Esophagus (tissue), 2 donors: Measurements from ENCODE around the gene NDUFAF8. TPM values are rescaled to one million over a fixed set of nuclear protein-coding genes. Genes with fewer than 3 reads are reported as not detected.

Source experiments
- H3K27ac ChIP-seq, 2 donors: one replicate each; pipeline ENCODE4 v1.5.1; 2013; ENCODE audit warnings: low read depth in 2 of 2, mild to moderate bottlenecking in 2 of 2, inconsistent platforms in 1 of 2, low read length in 1 of 2, moderate library complexity in 1 of 2
- H3K27me3 ChIP-seq, 2 donors: one replicate each; pipeline ENCODE4 v1.6.1; 2013; ENCODE audit warnings: low read length in 2 of 2, control low read depth in 1 of 2, mild to moderate bottlenecking in 1 of 2; ENCODE audit not compliant: insufficient read depth in 2 of 2, control insufficient read depth in 1 of 2
- H3K36me3 ChIP-seq, 2 donors: one replicate each; pipeline ENCODE4 v1.6.1; 2013; ENCODE audit warnings: low read length in 1 of 2; ENCODE audit not compliant: control insufficient read depth in 2 of 2, insufficient read depth in 2 of 2
- H3K4me1 ChIP-seq, 2 donors: one replicate each; pipeline ENCODE4 v1.6.1; 2013; ENCODE audit warnings: low read length in 1 of 2; ENCODE audit not compliant: control insufficient read depth in 2 of 2, insufficient read depth in 2 of 2
- H3K4me3 ChIP-seq, 2 donors: one replicate each; pipeline ENCODE4 v1.5.1; 2013; ENCODE audit warnings: low read length in 2 of 2, mild to moderate bottlenecking in 2 of 2, low read depth in 1 of 2, moderate library complexity in 1 of 2
- H3K9me3 ChIP-seq, 2 donors: one replicate each; pipeline ENCODE4 v1.6.1; 2013; ENCODE audit warnings: mild to moderate bottlenecking in 2 of 2, low read depth in 1 of 2, low read length in 1 of 2, moderate library complexity in 1 of 2; ENCODE audit not compliant: control insufficient read depth in 2 of 2, insufficient read depth in 1 of 2
- WGBS, 2 donors: extraction: QIAGEN DNeasy Blood & Tissue Kit; methylation state at CpG; one replicate each; pipeline ENCODE4 v1.1.7; 2013; 5-methylcytosine and 5-hydroxymethylcytosine counted together
- polyA plus RNA-seq, 2 donors: library from polyadenylated mRNA; stranded (reverse); fragments of 200-250 nt; gene quantifications; one replicate each; pipeline ENCODE4 v1.2.3, GENCODE V29; 2013
- donor health status: healthy with polysubstance abuse.
- donor health status: Bipolar disorder and iron deficiency.

NDUFAF8 gene
- polyA plus RNA-seq, 2 donors = 34.0 to 37.1 TPM

DNA sequence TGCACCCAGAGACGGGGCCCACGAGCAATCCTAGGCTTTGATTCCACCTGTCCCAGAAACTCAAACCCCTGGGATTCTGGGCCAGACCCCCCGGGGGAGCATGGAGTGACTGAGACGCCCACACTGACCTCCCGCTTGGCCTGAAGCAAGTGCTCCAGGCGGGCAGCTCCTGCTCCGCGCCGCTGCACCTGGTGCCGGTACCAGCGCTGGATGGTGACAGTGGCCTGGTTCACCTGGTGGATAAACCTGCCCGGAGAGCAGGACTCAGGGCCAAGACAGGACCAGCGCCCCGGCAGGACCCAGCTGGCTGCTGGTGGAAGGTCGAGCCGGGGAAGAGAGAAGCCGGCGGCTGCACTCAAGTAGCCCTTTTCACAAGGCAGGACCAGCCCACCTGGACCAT is 38.9 kb upstream of the NDUFAF8 start:
- Histone ChIP-seq H3K4me3 (no peak overlapping the region), H3K4me1 (peaks cover 0 to 7% of the 10 kb centered on the region in 2 donors), H3K27me3 (no peaks in the 10 kb centered on the region), H3K9me3 (no peaks in the 10 kb centered on the region), H3K36me3 (peaks cover 0 to 16% of the 10 kb centered on the region in 2 donors), H3K27ac (no peak overlapping the region)
- 91 to 92% methylated on average over 18 of the region's 18 CpGs for WGBS, 2 donors

DNA sequence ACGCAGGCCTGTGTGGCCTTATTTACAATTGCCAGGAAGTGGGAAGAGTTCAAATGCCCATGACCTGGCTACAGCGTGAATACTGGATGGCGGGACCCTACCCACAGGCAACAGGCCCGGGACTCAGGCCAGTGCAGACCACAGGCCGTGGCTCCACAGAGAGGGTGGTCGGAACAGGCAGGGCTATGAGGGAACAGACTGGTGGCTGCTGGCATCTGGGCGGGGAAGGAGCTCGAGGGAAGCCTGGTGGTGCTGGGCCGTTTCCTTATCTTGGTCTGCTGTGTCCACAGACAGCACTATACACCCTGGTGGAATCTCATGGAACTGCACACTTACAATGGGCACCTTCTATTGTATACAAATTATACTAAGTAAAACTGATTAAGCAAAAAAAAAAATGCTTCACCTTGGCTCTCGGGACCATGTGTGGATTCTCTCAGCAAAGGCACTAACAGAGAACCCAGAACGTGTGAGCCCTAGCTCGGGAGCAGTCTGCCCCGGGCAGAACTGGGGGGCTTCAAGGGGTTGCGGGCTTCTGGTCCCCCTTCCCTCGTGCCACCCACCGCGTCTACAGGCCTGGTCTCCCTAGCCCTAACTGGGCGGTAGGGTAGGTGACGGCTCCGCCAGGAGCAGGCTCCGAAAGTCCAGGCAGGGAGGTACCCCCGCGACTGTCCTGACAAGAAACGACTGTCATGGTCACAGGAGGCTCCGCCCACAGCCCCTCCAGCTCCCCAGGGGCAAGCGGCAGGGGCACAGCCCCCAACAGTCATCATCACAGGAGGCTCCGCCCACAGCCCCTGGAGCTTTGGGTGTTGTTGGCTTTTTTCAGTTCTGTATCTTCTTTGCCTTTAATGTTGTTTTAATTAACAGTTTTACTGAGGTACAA is 38.2 kb upstream of the NDUFAF8 start:
- H3K27ac ChIP-seq = no peak overlapping the region
- 69 to 76% methylated on average over 27 of the region's 27 CpGs for WGBS, 2 donors

DNA sequence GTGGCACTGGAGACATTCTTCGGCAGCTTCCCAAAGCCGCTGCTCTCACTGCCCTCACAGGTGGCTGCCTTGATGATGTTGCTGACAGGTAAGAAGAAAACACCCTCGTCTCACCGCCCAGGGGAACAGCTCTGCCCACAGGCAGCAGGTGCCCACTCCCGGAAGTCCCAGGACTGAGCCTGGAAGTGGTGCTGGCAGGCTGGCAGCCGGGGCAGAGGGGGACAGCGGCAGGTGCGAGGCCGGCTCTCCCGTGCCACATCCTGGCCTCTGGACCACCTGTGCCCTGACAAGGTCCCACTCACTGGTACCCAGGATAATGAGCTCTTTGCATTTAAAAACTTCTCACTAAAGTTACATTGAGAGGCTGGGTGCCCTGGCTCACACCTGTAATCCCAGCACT is 36.8 kb upstream of the NDUFAF8 start:
- H3K4me1 ChIP-seq = peaks cover 0 to 7% of the 10 kb centered on the region in 2 donors
- 90 to 92% methylated on average over 10 of the region's 10 CpGs for WGBS, 2 donors
- peaks cover 0 to 11% of the 10 kb centered on the region in 2 donors for H3K36me3 ChIP-seq
- no peaks in the 10 kb centered on the region for H3K27me3 ChIP-seq
- H3K27ac ChIP-seq = no peak overlapping the region
- no peaks in the 10 kb centered on the region for H3K9me3 ChIP-seq
- no peak overlapping the region for H3K4me3 ChIP-seq

More for the DNA sequence above, 38.2 kb upstream of the NDUFAF8 start:
- Histone ChIP-seq H3K4me1 (peaks cover 0 to 7% of the 10 kb centered on the region in 2 donors), H3K4me3 (no peak overlapping the region), H3K36me3 (peaks cover 0 to 11% of the 10 kb centered on the region in 2 donors), H3K9me3 (no peaks in the 10 kb centered on the region), H3K27me3 (no peaks in the 10 kb centered on the region)

DNA sequence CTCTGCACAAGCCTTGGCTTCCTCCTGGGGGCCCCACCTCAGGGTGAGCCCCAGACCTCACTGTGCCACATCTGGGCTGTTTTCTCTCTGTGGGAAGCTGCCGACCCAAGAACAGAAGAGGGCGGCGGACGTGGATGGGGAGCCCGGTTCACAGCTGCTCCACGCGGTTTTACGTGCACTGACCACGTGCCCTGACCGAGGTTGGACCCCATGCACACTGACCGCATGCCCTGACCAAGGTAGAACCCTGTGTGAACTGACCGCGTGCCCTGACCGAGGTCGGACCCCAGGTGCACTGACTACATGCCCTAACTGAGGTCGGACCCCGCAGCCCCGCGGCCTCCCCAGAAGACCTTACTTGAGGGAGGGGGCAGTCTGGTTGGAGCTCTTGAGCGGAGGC is 36.0 kb upstream of the NDUFAF8 start:
- Histone ChIP-seq H3K4me1 (peaks cover 0 to 7% of the 10 kb centered on the region in 2 donors), H3K36me3 (peaks cover 0 to 8% of the 10 kb centered on the region in 2 donors), H3K27me3 (no peaks in the 10 kb centered on the region), H3K27ac (no peak overlapping the region), H3K9me3 (no peaks in the 10 kb centered on the region), H3K4me3 (no peak overlapping the region)
- 96% methylated on average over 20 of the region's 20 CpGs for WGBS, 2 donors

DNA sequence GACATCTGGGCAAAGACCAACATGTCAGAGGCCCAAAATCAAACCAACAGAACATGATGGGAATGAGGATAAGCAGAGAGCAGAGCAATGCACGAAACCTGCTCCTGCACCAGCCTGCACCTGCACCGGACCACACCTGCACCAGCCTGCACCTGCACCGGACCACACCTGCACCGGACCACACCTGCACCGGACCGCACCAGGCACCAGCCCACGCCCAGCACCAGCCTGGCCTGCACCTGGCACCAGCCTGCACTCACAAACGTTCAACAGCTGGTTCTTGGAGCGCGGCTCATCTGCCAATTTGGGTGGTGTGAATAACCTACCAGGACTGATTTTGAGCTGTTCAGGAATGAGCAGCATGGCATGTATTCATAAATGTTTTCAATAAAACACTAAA is 34.5 kb upstream of the NDUFAF8 start:
- Histone ChIP-seq H3K27me3 (no peaks in the 10 kb centered on the region), H3K4me3 (no peak overlapping the region), H3K9me3 (no peaks in the 10 kb centered on the region), H3K4me1 (peaks cover 0 to 7% of the 10 kb centered on the region in 2 donors), H3K27ac (no peak overlapping the region), H3K36me3 (peaks cover 0 to under 1% of the 10 kb centered on the region in 2 donors)
- 71% methylated on average over 10 of the region's 10 CpGs for WGBS, 2 donors

DNA sequence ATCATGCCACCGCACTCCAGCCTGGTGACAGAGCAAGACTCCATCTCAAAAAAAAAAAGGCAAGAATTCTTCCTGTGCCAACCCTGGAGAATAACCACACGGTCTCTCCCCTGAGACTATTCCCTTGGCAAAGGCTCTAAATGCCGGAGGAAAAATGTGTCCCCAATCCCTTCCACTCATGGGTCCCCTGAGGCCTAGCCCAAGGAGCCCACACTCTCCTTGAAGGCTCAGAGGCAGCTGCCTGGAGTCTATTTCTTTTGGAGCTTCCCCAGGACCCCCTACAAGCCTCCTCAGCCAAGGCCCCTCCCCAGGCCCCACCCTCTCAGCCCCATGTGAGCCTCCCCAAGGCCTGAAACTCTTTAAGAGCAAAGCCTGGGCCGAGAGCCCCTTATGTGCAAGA is 33.0 kb upstream of the NDUFAF8 start:
- no peaks in the 10 kb centered on the region for H3K9me3 ChIP-seq
- H3K4me1 ChIP-seq = peaks cover 0 to 2% of the 10 kb centered on the region in 2 donors
- no peak overlapping the region for H3K27ac ChIP-seq
- no peaks in the 10 kb centered on the region for H3K36me3 ChIP-seq
- no peaks in the 10 kb centered on the region for H3K27me3 ChIP-seq
- H3K4me3 ChIP-seq = no peak overlapping the region
- 77 to 79% methylated on average over 4 of the region's 4 CpGs for WGBS, 2 donors

DNA sequence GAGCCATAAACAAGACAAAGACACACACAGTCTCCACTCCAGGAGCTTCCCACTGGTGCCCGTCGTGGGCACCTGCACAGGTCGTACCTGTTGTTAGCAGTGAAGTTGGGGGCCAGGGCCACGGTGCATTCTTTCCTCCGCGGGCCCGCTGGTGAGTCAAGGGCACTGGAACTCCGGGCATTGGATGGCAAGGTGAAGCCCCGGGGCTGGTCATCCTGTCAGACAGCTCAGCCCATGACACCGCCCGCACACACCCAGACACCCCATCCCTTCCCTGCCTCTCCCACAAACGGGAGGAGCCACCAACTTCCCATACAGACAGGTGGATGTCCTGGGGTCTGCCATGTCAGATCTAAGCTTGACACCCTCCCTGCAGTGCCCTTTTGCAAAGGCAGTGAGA is 32.5 kb upstream of the NDUFAF8 start:
- H3K4me3 ChIP-seq = no peak overlapping the region
- 90 to 92% methylated on average over 12 of the region's 12 CpGs for WGBS, 2 donors
- peaks cover 0 to 2% of the 10 kb centered on the region in 2 donors for H3K4me1 ChIP-seq
- H3K27me3 ChIP-seq = no peaks in the 10 kb centered on the region
- no peak overlapping the region for H3K27ac ChIP-seq
- H3K9me3 ChIP-seq = no peaks in the 10 kb centered on the region
- no peaks in the 10 kb centered on the region for H3K36me3 ChIP-seq

DNA sequence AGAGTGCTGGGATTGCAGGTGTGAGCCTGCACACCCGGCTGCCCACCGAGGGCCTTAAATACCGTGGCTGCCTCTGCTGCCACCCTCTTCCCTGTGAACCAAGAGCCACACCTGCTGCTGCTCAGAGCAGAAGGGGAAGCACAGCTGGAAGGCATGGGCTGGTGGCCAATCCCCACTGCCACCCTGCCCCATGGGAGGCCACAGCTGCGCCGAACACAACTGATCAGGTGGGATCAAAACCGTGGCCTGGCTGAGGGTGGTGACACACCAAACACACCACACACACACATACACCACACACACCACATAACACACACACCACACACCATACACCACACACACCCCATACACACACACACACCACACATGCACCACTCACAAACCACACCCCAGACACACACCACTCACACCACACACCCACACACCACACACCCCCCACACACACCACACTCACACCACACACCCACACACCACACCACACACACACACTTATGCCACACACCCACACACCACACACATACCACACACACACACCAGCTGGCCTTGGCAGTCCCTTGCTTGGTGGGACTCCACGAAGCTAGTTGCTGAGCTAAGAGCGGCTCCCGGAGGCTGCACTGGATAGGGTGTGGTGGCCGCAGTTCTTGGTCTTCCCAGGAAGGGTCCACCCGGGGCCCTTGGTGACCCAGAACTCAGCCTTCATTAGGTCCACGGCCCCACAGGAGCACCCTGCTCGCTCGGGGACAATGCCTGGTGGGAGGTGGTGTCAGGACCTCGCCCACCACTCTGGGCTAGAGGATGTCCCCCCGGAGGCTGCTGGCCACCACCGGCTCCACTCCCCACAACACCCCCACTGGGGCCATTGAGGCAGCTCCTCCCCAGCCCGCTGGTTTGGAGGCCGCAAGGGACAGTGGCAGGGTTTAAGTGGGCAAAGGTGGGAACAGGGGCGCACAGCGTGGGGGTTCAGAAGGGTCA is 31.2 kb upstream of the NDUFAF8 start:
- no peak overlapping the region for H3K4me3 ChIP-seq
- H3K9me3 ChIP-seq = no peaks in the 10 kb centered on the region
- WGBS, 2 donors = 86 to 91% methylated on average over 21 of the region's 21 CpGs
- no peak overlapping the region for H3K27ac ChIP-seq
- no peaks in the 10 kb centered on the region for H3K36me3 ChIP-seq
- H3K27me3 ChIP-seq = no peaks in the 10 kb centered on the region
- H3K4me1 ChIP-seq = peaks cover 0 to 2% of the 10 kb centered on the region in 2 donors

DNA sequence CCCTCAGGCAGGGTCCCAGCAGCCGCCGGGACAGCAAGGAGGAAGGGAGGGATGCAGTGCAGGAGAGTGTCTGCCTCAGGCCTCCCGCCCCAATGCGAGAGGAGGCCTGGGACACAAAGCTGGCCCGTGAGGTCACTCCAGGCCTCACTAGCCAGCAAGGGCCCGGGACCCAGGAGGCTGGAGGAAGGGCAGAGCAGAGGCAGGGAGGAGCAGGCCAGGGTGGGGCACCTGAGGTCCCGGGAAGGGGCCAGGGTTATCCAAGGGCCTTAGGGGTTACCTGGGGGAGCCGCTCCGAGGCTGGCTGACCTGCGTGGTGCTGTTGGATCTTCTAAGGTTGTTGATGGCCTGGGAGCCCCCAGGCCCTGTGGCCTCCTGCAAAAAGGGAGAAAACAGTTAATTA is 30.5 kb upstream of the NDUFAF8 start:
- Histone ChIP-seq H3K36me3 (no peaks in the 10 kb centered on the region), H3K4me3 (no peak overlapping the region)
- WGBS, 2 donors = 95 to 96% methylated on average over 10 of the region's 10 CpGs

More for the DNA sequence above, 30.5 kb upstream of the NDUFAF8 start:
- H3K27me3 ChIP-seq = no peaks in the 10 kb centered on the region
- peaks cover 0 to 2% of the 10 kb centered on the region in 2 donors for H3K4me1 ChIP-seq
- no peak overlapping the region for H3K27ac ChIP-seq
- no peaks in the 10 kb centered on the region for H3K9me3 ChIP-seq
